NCI-H345 treated with DMSO at 0.1 percent for 48 hours (cell line): ENCODE data around the gene SH3BP2.

Experiments
- DNase-seq: peaks from one replicate; lab custom pipeline; 2025; ENCODE audit not compliant: unreplicated experiment; lab: John Stamatoyannopoulos, UW

SH3BP2 gene

GRCh38 chr4:2792711-2793585 is at the start of gene SH3BP2:
SH3BP2 (plus strand) TSS chr4:2793085; CDS start chr4:2820618, 27,533 bp downstream.
- DNase-seq = no peak

- DNase-seq = no peak
Observed at GRCh38 chr4:2743518-2744445, 49.1 kb upstream of the SH3BP2 start.

- no peak for DNase-seq
Observed at GRCh38 chr4:2744576-2745270, 48.2 kb upstream of the SH3BP2 start.

GRCh38 chr4:2745516-2745915 is 47.4 kb upstream of the SH3BP2 start:
- DNase-seq = no peak

GRCh38 chr4:2745981-2746806 is 46.7 kb upstream of the SH3BP2 start:
- no peak for DNase-seq

- no peak for DNase-seq
Observed at GRCh38 chr4:2746891-2747695, 45.8 kb upstream of the SH3BP2 start.

- no peak for DNase-seq
Observed at GRCh38 chr4:2750719-2751605, 41.9 kb upstream of the SH3BP2 start.

- no peak for DNase-seq
Observed at GRCh38 chr4:2753436-2753835, 39.4 kb upstream of the SH3BP2 start.

- DNase-seq = no peak
Observed at GRCh38 chr4:2754848-2755819, 37.8 kb upstream of the SH3BP2 start.

GRCh38 chr4:2755821-2756690 is 36.8 kb upstream of the SH3BP2 start, which contains the start of gene TNIP2:
TNIP2 (minus strand) TSS chr4:2756336; CDS start chr4:2756289, 47 bp downstream.
- no peak for DNase-seq

- no peak for DNase-seq
Observed at GRCh38 chr4:2756691-2757350, 36.1 kb upstream of the SH3BP2 start.

GRCh38 chr4:2757426-2757825 is 35.5 kb upstream of the SH3BP2 start:
- no peak for DNase-seq

GRCh38 chr4:2761035-2761923 is 31.6 kb upstream of the SH3BP2 start:
- no peak for DNase-seq

GRCh38 chr4:2762048-2762447 is 30.8 kb upstream of the SH3BP2 start:
- DNase-seq = no peak
